H1 (cell line): Measurements from ENCODE around the gene PUSL1. TPM values are rescaled to one million over a fixed set of nuclear protein-coding genes. Genes with fewer than 3 reads are reported as not detected.

Experiments
- CTCF ChIA-PET: fragments of 300-600 bp; sonication (Branson Sonifier 250); formaldehyde crosslinking; loops from one replicate; lab custom pipeline; 2021; ENCODE audit not compliant: partially characterized antibody; lab: Charles Lee
- POLR2A ChIA-PET: fragments of 300-600 bp; sonication (Branson Sonifier 250); formaldehyde crosslinking; loops from one replicate; lab custom pipeline; 2021; ENCODE audit warnings: inconsistent platforms; ENCODE audit not compliant: partially characterized antibody; lab: Charles Lee
- DNase-seq, 2 experiments: peaks; one replicate each; pipeline versions ENCODE4 v3.0.0 to v3.0.0-alpha.2; 2010 to 2022; ENCODE audit warnings: low spot score in 2 of 2, low read depth in 1 of 2, mixed read lengths in 1 of 2
- FAIRE-seq: peaks from 2 replicates; lab custom pipeline; 2011; peaks lifted over from hg19 to GRCh38; lab: Jason Lieb, UNC
- H2AFZ ChIP-seq: 2 replicates; pipeline ENCODE4 v1.8.1; 2012; ENCODE audit warnings: low read length, inconsistent platforms
- H2AK5ac ChIP-seq: 2 replicates; pipeline ENCODE4 v1.6.1; 2013; ENCODE audit warnings: low read depth, low read length
- H2BK120ac ChIP-seq: replicated peaks from 2 replicates; pipeline ENCODE3; 2013; ENCODE audit warnings: low read depth, low read length, inconsistent platforms
- H2BK12ac ChIP-seq: 2 replicates; pipeline ENCODE4 v1.6.1; 2013; ENCODE audit warnings: low read depth, low read length
- H2BK15ac ChIP-seq: 2 replicates; pipeline ENCODE4 v1.6.1; 2013; ENCODE audit warnings: low read length
- H2BK20ac ChIP-seq: 2 replicates; pipeline ENCODE4 v1.6.1; 2013; ENCODE audit warnings: low read length
- H2BK5ac ChIP-seq: 2 replicates; pipeline ENCODE4 v1.6.1; 2013; ENCODE audit warnings: low read depth, low read length
- H3K14ac ChIP-seq: 2 replicates; pipeline ENCODE4 v1.6.1; 2013; ENCODE audit warnings: inconsistent platforms; ENCODE audit not compliant: insufficient read length
- H3K18ac ChIP-seq: 2 replicates; pipeline ENCODE4 v1.6.1; 2013; ENCODE audit warnings: low read length; ENCODE audit errors: extremely low read depth
- H3K23ac ChIP-seq: 2 replicates; pipeline ENCODE4 v1.6.1; 2013; ENCODE audit warnings: inconsistent platforms; ENCODE audit not compliant: insufficient read length
- H3K23me2 ChIP-seq: 2 replicates; pipeline ENCODE4 v1.6.1; 2013; ENCODE audit warnings: low read depth, low read length
- H3K27ac ChIP-seq: 2 replicates; pipeline ENCODE4 v1.6.1; 2011; ENCODE audit warnings: low read depth, low read length, inconsistent platforms
- H3K27me3 ChIP-seq, 4 experiments: replicated peaks in 1 of 4; 1 replicate in 1 of 4; 2 replicates in 3 of 4; pipeline versions ENCODE4 v1.6.1 to v1.8.1; 2011 to 2013; ENCODE audit warnings: low read length in 3 of 4, mild to moderate bottlenecking in 3 of 4, inconsistent platforms in 2 of 4, mixed read lengths in 2 of 4, moderate library complexity in 1 of 4; ENCODE audit not compliant: control insufficient read depth in 3 of 4, insufficient read depth in 3 of 4; ENCODE audit errors: extremely low read depth in 1 of 4
- H3K36me3 ChIP-seq, 4 experiments: 2 replicates each; pipeline versions ENCODE4 v1.6.1 to v1.8.1; 2011 to 2013; ENCODE audit warnings: mild to moderate bottlenecking in 4 of 4, low read length in 3 of 4, moderate library complexity in 2 of 4, control low read depth in 1 of 4, inconsistent platforms in 1 of 4; ENCODE audit not compliant: insufficient read depth in 4 of 4, control insufficient read depth in 2 of 4
- H3K4ac ChIP-seq: replicated peaks from 2 replicates; pipeline ENCODE3; 2013; ENCODE audit warnings: low read length, low read depth, mixed read lengths, inconsistent platforms; ENCODE audit not compliant: insufficient read length
- H3K4me1 ChIP-seq, 4 experiments: replicated peaks in 1 of 4; 1 replicate in 1 of 4; 2 replicates in 3 of 4; pipeline versions ENCODE4 v1.6.1 to v1.8.1; 2011 to 2013; ENCODE audit warnings: low read length in 3 of 4, inconsistent platforms in 2 of 4, mixed read lengths in 1 of 4; ENCODE audit not compliant: insufficient read depth in 4 of 4, control insufficient read depth in 3 of 4
- H3K4me2 ChIP-seq, 2 experiments: 2 replicates each; pipeline versions ENCODE4 v1.6.1 to v1.8.1; 2011 to 2013; ENCODE audit warnings: low read depth in 2 of 2, low read length in 2 of 2, control low read depth in 1 of 2, inconsistent platforms in 1 of 2, mild to moderate bottlenecking in 1 of 2; ENCODE audit not compliant: insufficient read depth in 1 of 2
- H3K4me3 ChIP-seq, 4 experiments: fragments of 200-600, 300-600 bp in 1 of 4; sonication (generic), shearing (Covaris generic), sonication (Bioruptor Twin) in 1 of 4; 2 replicates each; pipeline versions ENCODE4 v1.5.1 to v1.8.1; 2011 to 2016; ENCODE audit warnings: low read length in 4 of 4, low read depth in 3 of 4, control low read depth in 2 of 4, inconsistent platforms in 2 of 4, mild to moderate bottlenecking in 2 of 4, mixed read lengths in 1 of 4, moderate library complexity in 1 of 4; ENCODE audit not compliant: insufficient read depth in 2 of 4; ENCODE audit errors: extremely low read depth in 1 of 4
- H3K56ac ChIP-seq: replicated peaks from 2 replicates; pipeline ENCODE3; 2013; ENCODE audit warnings: low read depth, mild to moderate bottlenecking, mixed read lengths, low read length, inconsistent platforms; ENCODE audit not compliant: insufficient read length
- H3K79me1 ChIP-seq: 2 replicates; pipeline ENCODE4 v1.6.1; 2013; ENCODE audit warnings: low read depth, low read length, control low read depth
- H3K79me2 ChIP-seq, 2 experiments: 2 replicates each; pipeline versions ENCODE4 v1.6.1 to v1.8.1; 2012 to 2013; ENCODE audit warnings: low read length in 2 of 2, mild to moderate bottlenecking in 2 of 2, inconsistent platforms in 1 of 2; ENCODE audit not compliant: insufficient read depth in 2 of 2, control insufficient read depth in 1 of 2
- H3K9ac ChIP-seq, 4 experiments: replicated peaks in 1 of 4; 1 replicate in 1 of 4; 2 replicates in 3 of 4; pipeline versions ENCODE4 v1.6.1 to v1.8.1; 2011 to 2013; ENCODE audit warnings: low read depth in 3 of 4, low read length in 3 of 4, control low read depth in 2 of 4, mild to moderate bottlenecking in 2 of 4, moderate library complexity in 2 of 4, inconsistent platforms in 1 of 4; ENCODE audit errors: extremely low read depth in 1 of 4
- H3K9me3 ChIP-seq, 2 experiments: 2 replicates each; pipeline versions ENCODE4 v1.6.1 to v1.8.1; 2012 to 2013; ENCODE audit warnings: mild to moderate bottlenecking in 2 of 2, moderate library complexity in 2 of 2, control low read depth in 1 of 2, inconsistent platforms in 1 of 2, low read depth in 1 of 2, low read length in 1 of 2, mixed read lengths in 1 of 2; ENCODE audit not compliant: insufficient read depth in 2 of 2
- H4K20me1 ChIP-seq, 2 experiments: replicated peaks in 1 of 2; 2 replicates each; pipeline versions ENCODE3 to v1.8.1; 2011 to 2013; ENCODE audit warnings: inconsistent platforms in 2 of 2, low read length in 2 of 2, mild to moderate bottlenecking in 1 of 2; ENCODE audit not compliant: insufficient read depth in 2 of 2, control insufficient read depth in 1 of 2
- H4K5ac ChIP-seq: 2 replicates; pipeline ENCODE4 v1.6.1; 2013; ENCODE audit warnings: low read length, low read depth, mixed read lengths, inconsistent platforms; ENCODE audit not compliant: insufficient read length
- H4K8ac ChIP-seq: 2 replicates; pipeline ENCODE4 v1.8.0; 2013; ENCODE audit warnings: mild to moderate bottlenecking, moderate library complexity, low read length, inconsistent platforms; ENCODE audit not compliant: insufficient read depth; ENCODE audit errors: extremely low read depth
- H4K91ac ChIP-seq: replicated peaks from 2 replicates; pipeline ENCODE3; 2013; ENCODE audit warnings: low read length, mixed read lengths, inconsistent platforms; ENCODE audit not compliant: insufficient read length
- ASH2L ChIP-seq: fragments of 200-600, 300-600 bp; sonication (generic); IDR thresholded peaks from one replicate; pipeline ENCODE4 v1.7.1; 2017; ENCODE audit warnings: low read length
- BCL11A ChIP-seq, 2 experiments: IDR thresholded peaks; one replicate each; pipeline ENCODE4 v1.6.1; 2011; ENCODE audit warnings: low read depth in 2 of 2, low read length in 2 of 2, mild to moderate bottlenecking in 2 of 2
- GABPA ChIP-seq: IDR thresholded peaks from 2 replicates; pipeline ENCODE4 v1.6.1; 2011; ENCODE audit warnings: mild to moderate bottlenecking, low read length, moderate library complexity, borderline replicate concordance; ENCODE audit not compliant: insufficient read depth
- KDM1A ChIP-seq: fragments of 200-600, 300-600 bp; sonication (generic); IDR thresholded peaks from 2 replicates; pipeline ENCODE4 v1.7.1; 2016; ENCODE audit warnings: mild to moderate bottlenecking, low read length, borderline replicate concordance
- NRF1 ChIP-seq: IDR thresholded peaks from 2 replicates; pipeline ENCODE4 v1.6.1; 2011; ENCODE audit warnings: mild to moderate bottlenecking, low read depth, low read length, improper control_type of control experiment
- POLR2AphosphoS5 ChIP-seq: IDR thresholded peaks from 2 replicates; pipeline ENCODE4 v1.6.1; 2011; ENCODE audit warnings: low read depth, low read length
- RXRA ChIP-seq: IDR thresholded peaks from 2 replicates; pipeline ENCODE4 v1.6.1; 2011; ENCODE audit warnings: low read depth, mild to moderate bottlenecking, low read length, moderate library complexity; ENCODE audit not compliant: insufficient read depth
- SIRT6 ChIP-seq: IDR thresholded peaks from one replicate; pipeline ENCODE4 v1.7.1; 2012; ENCODE audit warnings: low read length, inconsistent platforms
- SP2 ChIP-seq: IDR thresholded peaks from 2 replicates; pipeline ENCODE4 v1.6.1; 2012; ENCODE audit warnings: mild to moderate bottlenecking, low read length, inconsistent platforms
- ZNF274 ChIP-seq: IDR thresholded peaks from 2 replicates; pipeline ENCODE4 v1.7.0; 2012; ENCODE audit warnings: low read length, borderline replicate concordance; ENCODE audit errors: extremely low read depth
- WGBS, 2 experiments: shearing (Covaris generic) in 1 of 2; methylation state at CpG; one replicate each; pipeline versions ENCODE4 v1.1.6 to v1.1.7; 2013 to 2015; ENCODE audit warnings: low lambda C conversion rate in 2 of 2, mixed read lengths in 2 of 2, inconsistent platforms in 1 of 2, low coverage in 1 of 2, missing lambda C conversion rate in 1 of 2; ENCODE audit not compliant: insufficient replicate concordance in 2 of 2, insufficient coverage in 1 of 2, insufficient read length in 1 of 2; ENCODE audit errors: extremely low coverage in 1 of 2, missing lambda C conversion rate in 1 of 2; 5-methylcytosine and 5-hydroxymethylcytosine counted together
- polyA plus RNA-seq, 7 experiments: library from polyadenylated mRNA; depleted of rRNA in 3 of 7; stranded (reverse) in 5 of 7; unstranded in 2 of 7; fragments of >200 nt in 5 of 7; fragments of 200-250 nt in 2 of 7; gene quantifications; 1 replicate in 5 of 7; 2 replicates in 1 of 7; 4 replicates in 1 of 7; pipeline versions ENCODE4 v1.2.1 to v1.2.3, GENCODE V29; 2011 to 2013; ENCODE audit warnings: missing spikeins in 2 of 7, mixed read lengths in 2 of 7
- total RNA-seq: library from RNA; stranded (reverse); fragmentation: NEBNext Ultra II Directional; extraction: Animal tissue kit (Norgen Biotek cat#: 25700); gene quantifications from 2 replicates; pipeline ENCODE4 v1.2.1, GENCODE V29; 2021
- TF ChIP-seq, protein P1 (sequence below), 3 experiments: IDR thresholded peaks; 1 replicate in 2 of 3; 2 replicates in 1 of 3; pipeline versions ENCODE4 v1.5.1 to v1.6.1; 2011; ENCODE audit warnings: low read length in 3 of 3, mild to moderate bottlenecking in 3 of 3, inconsistent platforms in 2 of 3, low read depth in 1 of 3, moderate library complexity in 1 of 3; ENCODE audit not compliant: insufficient read depth in 1 of 3; ENCODE audit errors: control extremely low read depth in 1 of 3

PUSL1 gene
- total and polyA plus RNA-seq, 2 of the 8 experiments (the other 6 are each of a cell fraction or from before 2014, with no cell fraction given), result 38.8 to 87.4 TPM

GRCh38 chr1:1342061-1342562 is 33.7 kb downstream of the PUSL1 start:
- DNase-seq (no peak), FAIRE-seq (no peak)
- Histone ChIP-seq H3K9ac (no peak overlapping the region), H2BK12ac (no peak overlapping the region), H3K9me3 (peaks cover 0 to 5% of the 10 kb centered on the region in 2 experiments; a peak in 1 of 4 replicates), H2AK5ac (no peak overlapping the region), H3K4me3 (no peak overlapping the region), H4K5ac (no peak overlapping the region), H3K23ac (no peak overlapping the region), H2BK5ac (no peak overlapping the region), H3K14ac (no peak overlapping the region), H3K4me2 (no peak overlapping the region), H4K8ac (no peak overlapping the region), H3K79me1 (peaks cover 24% of the 10 kb centered on the region), H3K79me2 (peaks cover 0 to 17% of the 10 kb centered on the region in 2 experiments; a peak in 2 of 4 replicates), H2BK120ac (no peak overlapping the region), H4K91ac (no peak overlapping the region), H4K20me1 (peaks cover 22 to 47% of the 10 kb centered on the region in 2 experiments), H3K18ac (no peak overlapping the region), H3K23me2 (peaks cover 1% of the 10 kb centered on the region; the same call in 1 of the 2 replicates), H2AFZ (no peak overlapping the region), H3K56ac (no peak overlapping the region), H3K4ac (no peak overlapping the region), H3K4me1 (peaks cover 0 to 2% (median under 1%) of the 10 kb centered on the region in 4 experiments; a peak in 3 of 7 replicates), H3K27me3 (no peaks in the 10 kb centered on the region; a peak in 1 of 7 replicates), H2BK15ac (no peak overlapping the region), H3K36me3 (peaks cover 2 to 35% (median 15%) of the 10 kb centered on the region in 4 experiments; a peak in 7 of 8 replicates), H3K27ac (no peak overlapping the region), H2BK20ac (no peak overlapping the region)
- CTCF ChIA-PET, result interaction anchor here (0.8 to 1.5 kb wide), 6 partner anchors 10 to 51 kb away, joined by 3 to 5 read pairs (median 4); partner anchors contain the start of gene AURKAIP1
- POLR2A ChIA-PET, result interaction anchor here (0.8 to 1.3 kb wide), 6 partner anchors 12 to 57 kb away, joined by 3 to 5 read pairs (median 4); partner anchors contain the start of genes AURKAIP1 and CCNL2
- 97% methylated on average over 22 of the region's 28 CpGs; no CpG with 5 or more reads in 1 of the 2 experiments for WGBS, 2 experiments
- no peak for TF ChIP-seq SIRT6
- TF ChIP-seq KDM1A, result no peak
- no peak for TF ChIP-seq NRF1
- TF ChIP-seq POLR2AphosphoS5, result no peak
- no peak for TF ChIP-seq ZNF274
- TF ChIP-seq, protein P1, sequence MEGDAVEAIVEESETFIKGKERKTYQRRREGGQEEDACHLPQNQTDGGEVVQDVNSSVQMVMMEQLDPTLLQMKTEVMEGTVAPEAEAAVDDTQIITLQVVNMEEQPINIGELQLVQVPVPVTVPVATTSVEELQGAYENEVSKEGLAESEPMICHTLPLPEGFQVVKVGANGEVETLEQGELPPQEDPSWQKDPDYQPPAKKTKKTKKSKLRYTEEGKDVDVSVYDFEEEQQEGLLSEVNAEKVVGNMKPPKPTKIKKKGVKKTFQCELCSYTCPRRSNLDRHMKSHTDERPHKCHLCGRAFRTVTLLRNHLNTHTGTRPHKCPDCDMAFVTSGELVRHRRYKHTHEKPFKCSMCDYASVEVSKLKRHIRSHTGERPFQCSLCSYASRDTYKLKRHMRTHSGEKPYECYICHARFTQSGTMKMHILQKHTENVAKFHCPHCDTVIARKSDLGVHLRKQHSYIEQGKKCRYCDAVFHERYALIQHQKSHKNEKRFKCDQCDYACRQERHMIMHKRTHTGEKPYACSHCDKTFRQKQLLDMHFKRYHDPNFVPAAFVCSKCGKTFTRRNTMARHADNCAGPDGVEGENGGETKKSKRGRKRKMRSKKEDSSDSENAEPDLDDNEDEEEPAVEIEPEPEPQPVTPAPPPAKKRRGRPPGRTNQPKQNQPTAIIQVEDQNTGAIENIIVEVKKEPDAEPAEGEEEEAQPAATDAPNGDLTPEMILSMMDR (IDR thresholded peaks at IDR 0.05; ENCODE audit: control extremely low read depth in 1 of 3, insufficient read depth in 1 of 3, low read depth in 1 of 3, low read length in 3 of 3), result no peak
- TF ChIP-seq ASH2L, result no peak
- no peak for TF ChIP-seq GABPA
- no peak for TF ChIP-seq BCL11A (IDR thresholded peaks at IDR 0.05; ENCODE audit: low read depth in 2 of 2, low read length in 2 of 2)
- no peak for TF ChIP-seq SP2
- no peak for TF ChIP-seq RXRA
